SK-N-SH (cell line): ENCODE data around the gene FAM210B. TPM values are rescaled to one million over a fixed set of nuclear protein-coding genes. Genes with fewer than 3 reads are reported as not detected.

Source experiments
- CTCF ChIA-PET: fragments of 300-600, 350-600 bp; formaldehyde crosslinking; extraction: SDS; loops from one replicate; lab custom pipeline; 2021; lab: Yijun Ruan, JAX
- POLR2A ChIA-PET: fragments of 350-600 bp; sonication (Branson Sonifier 250); formaldehyde crosslinking; extraction: SDS; loops from one replicate; lab custom pipeline; 2020; ENCODE audit warnings: antibody characterized with exemption, inconsistent platforms; lab: Yijun Ruan, JAX
- DNase-seq: peaks from one replicate; pipeline ENCODE4 v3.0.0; 2012
- H2AFZ ChIP-seq: fragments of 200-600 bp; sonication (generic); 2 replicates; pipeline ENCODE4 v1.8.1; 2016; ENCODE audit warnings: antibody characterized with exemption, mild to moderate bottlenecking, low read depth
- H3F3A ChIP-seq: fragments of 200-600 bp; sonication (generic); replicated peaks from 2 replicates; pipeline ENCODE3; 2016; ENCODE audit warnings: antibody characterized with exemption, mild to moderate bottlenecking; ENCODE audit not compliant: insufficient read depth
- H3K27ac ChIP-seq, 2 experiments: fragments of 200-500 bp in 1 of 2; fragments of 200-600 bp in 1 of 2; sonication (Bioruptor generic) in 1 of 2; sonication (generic), shearing (Covaris generic) in 1 of 2; 2 replicates each; pipeline versions ENCODE4 v1.5.1 to v1.6.1; 2014 to 2016; ENCODE audit warnings: low read depth in 2 of 2, inconsistent platforms in 1 of 2, low read length in 1 of 2, mild to moderate bottlenecking in 1 of 2, mixed read lengths in 1 of 2
- H3K27me3 ChIP-seq: fragments of 200-600 bp; sonication (generic), shearing (Covaris generic); 2 replicates; pipeline ENCODE4 v1.6.1; 2016; ENCODE audit warnings: mixed run types; ENCODE audit not compliant: insufficient read depth
- H3K36me3 ChIP-seq, 2 experiments: fragments of 200-500 bp in 1 of 2; fragments of 200-600 bp in 1 of 2; sonication (Bioruptor generic) in 1 of 2; sonication (generic) in 1 of 2; replicated peaks in 1 of 2; 2 replicates each; pipeline versions ENCODE3 to v1.5.1; 2014 to 2016; ENCODE audit warnings: low read length in 1 of 2, mild to moderate bottlenecking in 1 of 2; ENCODE audit not compliant: insufficient read depth in 2 of 2, control insufficient read depth in 1 of 2
- H3K4me1 ChIP-seq, 2 experiments: fragments of 200-500 bp in 1 of 2; fragments of 200-600 bp in 1 of 2; sonication (Bioruptor generic) in 1 of 2; sonication (generic), shearing (Covaris generic) in 1 of 2; 2 replicates each; pipeline versions ENCODE4 v1.5.1 to v1.6.1; 2014 to 2016; ENCODE audit warnings: low read depth in 1 of 2, low read length in 1 of 2, mixed run types in 1 of 2; ENCODE audit not compliant: insufficient read depth in 2 of 2, control insufficient read depth in 1 of 2
- H3K4me2 ChIP-seq: fragments of 200-600 bp; sonication (generic), shearing (Covaris generic); 2 replicates; pipeline ENCODE4 v1.6.1; 2017; ENCODE audit warnings: mixed run types
- H3K4me3 ChIP-seq, 2 experiments: fragments of 200-500 bp in 1 of 2; fragments of 200-600 bp in 1 of 2; sonication (Bioruptor generic) in 1 of 2; sonication (generic), shearing (Covaris generic) in 1 of 2; 2 replicates each; pipeline versions ENCODE4 v1.5.1 to v1.8.1; 2014 to 2016; ENCODE audit warnings: low read depth in 2 of 2, inconsistent platforms in 1 of 2, low read length in 1 of 2, mild to moderate bottlenecking in 1 of 2, mixed read lengths in 1 of 2, moderate library complexity in 1 of 2
- H3K79me2 ChIP-seq: fragments of 200-600 bp; sonication (generic); 2 replicates; pipeline ENCODE4 v1.8.1; 2017; ENCODE audit warnings: mild to moderate bottlenecking; ENCODE audit not compliant: insufficient read depth
- H3K9ac ChIP-seq: fragments of 200-600 bp; sonication (generic); 2 replicates; pipeline ENCODE4 v1.6.1; 2017; ENCODE audit warnings: mixed run types
- H3K9me2 ChIP-seq: fragments of 200-600 bp; sonication (generic); 2 replicates; pipeline ENCODE4 v1.6.1; 2017; ENCODE audit warnings: mixed run types
- H3K9me3 ChIP-seq: fragments of 200-600 bp; sonication (generic); 2 replicates; pipeline ENCODE4 v1.6.1; 2017; ENCODE audit warnings: mixed run types, mild to moderate bottlenecking, moderate library complexity
- H4K20me1 ChIP-seq: fragments of 200-600 bp; sonication (generic); 2 replicates; pipeline ENCODE4 v1.6.1; 2017; ENCODE audit warnings: mild to moderate bottlenecking, mixed run types; ENCODE audit not compliant: insufficient read depth
- GATA2 ChIP-seq: sonication (generic); formaldehyde crosslinking; IDR thresholded peaks from 2 replicates; pipeline ENCODE4 v1.5.0; 2020; ENCODE audit warnings: mild to moderate bottlenecking, missing genetic modification reagents
- MAX ChIP-seq: IDR thresholded peaks from 2 replicates; pipeline ENCODE4 v1.4.0; 2012; ENCODE audit warnings: low read depth
- MEF2A ChIP-seq: IDR thresholded peaks from 2 replicates; pipeline ENCODE4 v1.4.0; 2012; ENCODE audit warnings: low read depth, borderline replicate concordance
- MXI1 ChIP-seq: IDR thresholded peaks from 2 replicates; pipeline ENCODE4 v1.6.1; 2012; ENCODE audit warnings: mild to moderate bottlenecking, low read depth, low read length, improper control_type of control experiment
- PBX3 ChIP-seq: IDR thresholded peaks from 2 replicates; pipeline ENCODE4; 2012
- REST ChIP-seq: IDR thresholded peaks from 2 replicates; pipeline ENCODE4 v1.6.1; 2012; ENCODE audit warnings: mild to moderate bottlenecking, low read depth, low read length, moderate library complexity
- SMC3 ChIP-seq: IDR thresholded peaks from 2 replicates; pipeline ENCODE4 v1.6.1; 2012; ENCODE audit warnings: low read depth, low read length, improper control_type of control experiment
- USF1 ChIP-seq: IDR thresholded peaks from 2 replicates; pipeline ENCODE4 v1.4.0; 2012; ENCODE audit warnings: low read depth, borderline replicate concordance
- USF2 ChIP-seq: fragments of 150-350 bp; IDR thresholded peaks from 2 replicates; pipeline ENCODE4 v1.6.1; 2017; ENCODE audit warnings: antibody characterized with exemption, low read length, low read depth, borderline replicate concordance
- ZBTB33 ChIP-seq: IDR thresholded peaks from 2 replicates; pipeline ENCODE4 v1.4.0; 2012; ENCODE audit warnings: low read depth, borderline replicate concordance
- WGBS: methylation state at CpG from one replicate; pipeline ENCODE4 v1.1.6; 2017; ENCODE audit warnings: low lambda C conversion rate; 5-methylcytosine and 5-hydroxymethylcytosine counted together
- polyA plus RNA-seq, 3 experiments: library from polyadenylated mRNA; depleted of rRNA; stranded (reverse); fragments of >200 nt; gene quantifications; 2 replicates each; pipeline ENCODE4 v1.2.3, GENCODE V29; 2012

FAM210B gene
- polyA plus RNA-seq, 1 of the 3 experiments (the other 2 are of a cell fraction) = 34.6 TPM

- TF ChIP-seq USF1 (no peak), REST (no peak), USF2 (no peak), MXI1 (no peak), GATA2 (CRISPR knock-in tag) (no peak), MAX (no peak)
Observed at GRCh38 chr20:56343861-56344381, 14.9 kb upstream of the FAM210B start (continued).

GRCh38 chr20:56345911-56346310 is 12.9 kb upstream of the FAM210B start:
- H3K36me3 ChIP-seq = no peaks in the 10 kb centered on the region
- DNase-seq = no peak
- POLR2A ChIA-PET = no interaction called here

More at GRCh38 chr20:56345911-56346310, 12.9 kb upstream of the FAM210B start:
- H4K20me1 ChIP-seq = no peaks in the 10 kb centered on the region
- CTCF ChIA-PET = interaction anchor here (0.7 to 5.5 kb wide), 5 partner anchors 12 to 1698 kb away, joined by 3 to 36 read pairs (median 4); partner anchors contain the start of genes FAM210B and MC3R
- H3F3A ChIP-seq = no peaks in the 10 kb centered on the region
- H3K27ac ChIP-seq = no peak overlapping the region
- H3K79me2 ChIP-seq = no peaks in the 10 kb centered on the region
- H3K4me3 ChIP-seq = no peak overlapping the region
- H3K27me3 ChIP-seq = no peaks in the 10 kb centered on the region; the same call in 1 of the 2 replicates
- no peak overlapping the region for H2AFZ ChIP-seq
- peaks cover 0 to 6% of the 10 kb centered on the region in 2 experiments; a peak in 1 of 4 replicates for H3K4me1 ChIP-seq
- H3K4me2 ChIP-seq = no peak overlapping the region
- H3K9ac ChIP-seq = no peak overlapping the region
- no peaks in the 10 kb centered on the region for H3K9me3 ChIP-seq
- WGBS = 49% methylated on average over 8 of the region's 8 CpGs
- TF ChIP-seq PBX3 (no peak), SMC3 (no peak), MEF2A (no peak), ZBTB33 (no peak)
- TF ChIP-seq, all 33 proteins: peak for 0
- H3K9me2 ChIP-seq = no peaks in the 10 kb centered on the region
